ENCODE measurements around the gene SH3YL1. TPM values are rescaled to one million over a fixed set of nuclear protein-coding genes. Genes with fewer than 3 reads are reported as not detected.

SH3YL1 gene
- total RNA-seq, 1 experiment from 2014 or later, result 84.7 TPM

DNA sequence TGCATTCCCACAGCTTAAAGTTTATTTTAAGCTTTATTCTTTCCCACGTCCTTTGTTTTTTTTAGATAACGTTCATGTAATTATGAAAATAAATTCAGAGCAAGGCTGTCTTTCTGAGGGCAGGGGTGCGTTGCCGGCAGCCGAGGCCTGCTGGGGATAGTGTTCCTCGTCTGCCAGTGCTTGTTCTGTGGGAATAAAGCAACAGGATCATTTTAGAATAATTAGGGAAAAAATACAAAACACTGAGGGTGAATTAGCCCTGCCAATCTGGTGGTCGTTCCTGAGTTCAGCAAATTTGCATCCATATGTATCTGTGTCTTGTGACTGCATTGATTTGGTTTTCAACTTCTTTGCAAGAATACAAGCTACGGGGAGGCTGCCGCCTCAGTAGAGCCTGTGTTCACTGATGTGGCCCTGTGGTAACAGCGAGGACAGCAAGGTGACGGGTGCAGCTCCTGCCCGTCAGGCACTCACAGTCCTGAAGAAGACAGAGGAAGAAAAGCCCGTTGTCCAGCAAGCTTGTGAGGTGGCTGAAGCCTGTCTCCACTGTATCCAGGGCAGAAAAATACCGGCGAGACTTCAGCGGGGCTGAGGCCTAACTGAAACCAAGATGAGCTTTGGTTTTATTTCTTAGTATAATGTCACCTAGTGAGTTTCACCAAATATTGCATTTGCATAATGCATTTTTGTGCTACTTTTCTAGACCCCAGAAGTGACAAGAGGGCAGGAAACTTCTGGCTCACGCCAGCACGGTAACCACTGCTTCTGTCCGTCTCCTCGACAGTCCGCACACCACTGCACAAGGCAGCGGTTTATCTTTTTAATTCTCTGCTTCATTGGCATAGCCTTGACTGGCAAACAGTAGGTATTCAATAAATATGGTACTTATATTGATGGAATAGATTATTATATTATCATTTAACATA is 64.5 kb downstream of the SH3YL1 start:
- Histone ChIP-seq H3K9me2 (ENCODE audit: insufficient read depth) (no peaks in the 10 kb centered on the region), H3K36me3 (ENCODE audit: low read depth) (no peaks in the 10 kb centered on the region), H3K9me3 (ENCODE audit: insufficient read depth, low read depth) (no peaks in the 10 kb centered on the region), H3K79me2 (ENCODE audit: low read depth) (no peaks in the 10 kb centered on the region), H3K4me1 (replicated peaks; ENCODE audit: insufficient read depth) (no peaks in the 10 kb centered on the region), H3K4me2 (no peak overlapping the region), H3F3A (ENCODE audit: insufficient read depth, low read depth) (no peaks in the 10 kb centered on the region), H3K27me3 (ENCODE audit: insufficient read depth, low read depth) (no peaks in the 10 kb centered on the region), H3K27ac (no peak overlapping the region), H4K20me1 (ENCODE audit: insufficient read depth) (no peaks in the 10 kb centered on the region), H3K4me3 (no peak overlapping the region), H2AFZ (no peak overlapping the region)
- no TSS peak for BruUV-seq (replicated peaks)
- POLR2A ChIA-PET (ENCODE audit: unreplicated experiment), result no interaction called here
- intact Hi-C loops (cut with micrococcal nuclease; ENCODE audit: unreplicated experiment), result no loop called here
- DNase-seq, result no peak
- TF ChIP-seq, protein P1, sequence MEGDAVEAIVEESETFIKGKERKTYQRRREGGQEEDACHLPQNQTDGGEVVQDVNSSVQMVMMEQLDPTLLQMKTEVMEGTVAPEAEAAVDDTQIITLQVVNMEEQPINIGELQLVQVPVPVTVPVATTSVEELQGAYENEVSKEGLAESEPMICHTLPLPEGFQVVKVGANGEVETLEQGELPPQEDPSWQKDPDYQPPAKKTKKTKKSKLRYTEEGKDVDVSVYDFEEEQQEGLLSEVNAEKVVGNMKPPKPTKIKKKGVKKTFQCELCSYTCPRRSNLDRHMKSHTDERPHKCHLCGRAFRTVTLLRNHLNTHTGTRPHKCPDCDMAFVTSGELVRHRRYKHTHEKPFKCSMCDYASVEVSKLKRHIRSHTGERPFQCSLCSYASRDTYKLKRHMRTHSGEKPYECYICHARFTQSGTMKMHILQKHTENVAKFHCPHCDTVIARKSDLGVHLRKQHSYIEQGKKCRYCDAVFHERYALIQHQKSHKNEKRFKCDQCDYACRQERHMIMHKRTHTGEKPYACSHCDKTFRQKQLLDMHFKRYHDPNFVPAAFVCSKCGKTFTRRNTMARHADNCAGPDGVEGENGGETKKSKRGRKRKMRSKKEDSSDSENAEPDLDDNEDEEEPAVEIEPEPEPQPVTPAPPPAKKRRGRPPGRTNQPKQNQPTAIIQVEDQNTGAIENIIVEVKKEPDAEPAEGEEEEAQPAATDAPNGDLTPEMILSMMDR (conservative IDR thresholded peaks at IDR 0.05), result no peak
- no peak for TF ChIP-seq EZH2 (IDR thresholded peaks at IDR 0.05; ENCODE audit: low read depth)
- CTCF ChIA-PET, result no interaction called here

DNA sequence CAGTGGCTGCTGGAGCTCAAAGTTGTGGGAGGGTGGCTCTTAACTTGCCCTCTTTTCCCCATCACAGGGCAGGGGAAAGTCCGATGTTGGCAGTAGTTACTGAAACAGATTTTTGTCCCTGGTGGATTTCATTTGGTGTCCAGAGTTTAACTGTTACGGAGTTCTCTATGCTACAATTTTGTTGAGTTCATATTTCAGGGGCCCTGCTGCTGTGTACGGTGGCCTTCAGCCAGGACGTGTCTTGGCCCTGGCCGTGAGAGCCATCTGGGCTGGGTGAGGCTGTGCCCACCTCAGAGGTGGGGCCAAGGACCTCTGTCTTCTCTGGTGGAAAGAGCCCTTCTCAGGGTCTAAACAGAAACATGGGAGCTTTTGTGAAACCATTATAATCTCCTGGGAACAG is 67.4 kb downstream of the SH3YL1 start:
- Histone ChIP-seq H4K20me1 (ENCODE audit: insufficient read depth) (no peaks in the 10 kb centered on the region), H3K79me2 (ENCODE audit: low read depth) (no peaks in the 10 kb centered on the region), H3K9me3 (ENCODE audit: insufficient read depth, low read depth) (no peaks in the 10 kb centered on the region), H3K4me2 (no peak overlapping the region), H3F3A (ENCODE audit: insufficient read depth, low read depth) (no peaks in the 10 kb centered on the region), H3K27me3 (ENCODE audit: insufficient read depth, low read depth) (no peaks in the 10 kb centered on the region), H3K4me3 (no peak overlapping the region), H3K27ac (no peak overlapping the region), H3K9me2 (ENCODE audit: insufficient read depth) (no peaks in the 10 kb centered on the region), H3K36me3 (ENCODE audit: low read depth) (no peaks in the 10 kb centered on the region), H2AFZ (no peak overlapping the region), H3K4me1 (replicated peaks; ENCODE audit: insufficient read depth) (no peaks in the 10 kb centered on the region)
- intact Hi-C loops (cut with micrococcal nuclease; ENCODE audit: unreplicated experiment), result no loop called here
- ChIA-PET POLR2A (ENCODE audit: unreplicated experiment) (no interaction called here), CTCF (no interaction called here)
- TF ChIP-seq, protein P1 (conservative IDR thresholded peaks at IDR 0.05), result no peak
- DNase-seq, result no peak
- no TSS peak for BruUV-seq (replicated peaks)

DNA sequence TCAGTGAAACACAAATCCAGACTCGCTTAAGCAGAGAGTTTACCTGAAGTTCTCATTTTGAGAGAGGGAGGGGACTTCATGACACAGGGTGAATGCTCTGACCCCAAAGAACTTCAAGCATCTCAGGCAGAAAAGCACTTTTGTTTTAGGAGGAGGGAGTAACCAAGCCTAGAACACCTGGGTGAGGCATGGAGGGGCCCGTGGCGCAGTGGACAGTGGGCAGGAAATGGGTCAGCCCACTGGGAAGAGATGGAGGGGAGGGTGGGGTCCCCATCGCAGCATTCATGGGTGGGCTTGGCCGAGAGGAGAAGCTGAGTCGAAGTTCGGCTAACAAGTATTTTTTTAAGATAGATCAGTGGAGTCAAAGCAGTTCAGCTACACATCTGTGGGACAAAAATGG is 67.9 kb downstream of the SH3YL1 start:
- H3K27ac ChIP-seq, result no peak overlapping the region
- no TSS peak for BruUV-seq (replicated peaks)
- H3K4me2 ChIP-seq, result no peak overlapping the region
- no peak overlapping the region for H3K4me3 ChIP-seq
- H3K79me2 ChIP-seq (ENCODE audit: low read depth), result no peaks in the 10 kb centered on the region
- no peaks in the 10 kb centered on the region for H3K36me3 ChIP-seq (ENCODE audit: low read depth)
- no peaks in the 10 kb centered on the region for H3K27me3 ChIP-seq (ENCODE audit: insufficient read depth, low read depth)
- H2AFZ ChIP-seq, result no peak overlapping the region
- CTCF ChIA-PET, result no interaction called here
- H3F3A ChIP-seq (ENCODE audit: insufficient read depth, low read depth), result no peaks in the 10 kb centered on the region
- no peaks in the 10 kb centered on the region for H3K4me1 ChIP-seq (replicated peaks; ENCODE audit: insufficient read depth)
- intact Hi-C loops (cut with micrococcal nuclease; ENCODE audit: unreplicated experiment), result no loop called here
- no peaks in the 10 kb centered on the region for H4K20me1 ChIP-seq (ENCODE audit: insufficient read depth)
- DNase-seq, result peak in 1 of 2 experiments; percentile 6
- POLR2A ChIA-PET (ENCODE audit: unreplicated experiment), result no interaction called here
- no peaks in the 10 kb centered on the region for H3K9me3 ChIP-seq (ENCODE audit: insufficient read depth, low read depth)
- TF ChIP-seq EZH2 (IDR thresholded peaks at IDR 0.05; ENCODE audit: low read depth), result no peak
- TF ChIP-seq, protein P1 (conservative IDR thresholded peaks at IDR 0.05), result no peak
- no peaks in the 10 kb centered on the region for H3K9me2 ChIP-seq (ENCODE audit: insufficient read depth)
